Spleen (tissue), 11 donors: ENCODE measurements around the gene IL1RN. TPM values are rescaled to one million over a fixed set of nuclear protein-coding genes. Genes with fewer than 3 reads are reported as not detected.

Experiments
- DNase-seq: peaks from one replicate; pipeline ENCODE4 v3.0.0-alpha.2; 2020
- H3K27ac ChIP-seq, 8 donors: fragments of 200-600 bp; sonication (generic) in 7 of 8; 1 replicate in 4 of 8; 2 replicates in 4 of 8; pipeline versions ENCODE4 v1.5.0 to v1.8.0; 2016 to 2021; ENCODE audit warnings: inconsistent platforms in 4 of 8, mild to moderate bottlenecking in 4 of 8, moderate library complexity in 1 of 8
- H3K27me3 ChIP-seq, 7 donors: fragments of 200-600 bp; sonication (generic) in 6 of 7; replicated peaks in 1 of 7; 1 replicate in 4 of 7; 2 replicates in 3 of 7; pipeline versions ENCODE4 v1.5.0 to v1.8.0; 2016 to 2021; ENCODE audit warnings: inconsistent platforms in 3 of 7, mild to moderate bottlenecking in 1 of 7
- H3K36me3 ChIP-seq, 6 donors: fragments of 200-600 bp; sonication (generic) in 5 of 6; 1 replicate in 4 of 6; 2 replicates in 2 of 6; pipeline versions ENCODE4 v1.5.0 to v1.8.0; 2016 to 2021; ENCODE audit warnings: inconsistent platforms in 2 of 6
- H3K4me1 ChIP-seq, 6 donors: fragments of 200-600 bp; sonication (generic) in 5 of 6; 1 replicate in 3 of 6; 2 replicates in 3 of 6; pipeline versions ENCODE4 v1.5.0 to v1.8.0; 2016 to 2021; ENCODE audit warnings: inconsistent platforms in 3 of 6
- H3K4me3 ChIP-seq, 8 donors: fragments of 200-600 bp; sonication (generic) in 7 of 8; 1 replicate in 4 of 8; 2 replicates in 4 of 8; pipeline versions ENCODE4 v1.5.0 to v1.8.0; 2016 to 2021; ENCODE audit warnings: inconsistent platforms in 4 of 8, mild to moderate bottlenecking in 4 of 8, moderate library complexity in 2 of 8
- H3K9me3 ChIP-seq, 8 donors: fragments of 200-600 bp; sonication (generic) in 7 of 8; 1 replicate in 4 of 8; 2 replicates in 4 of 8; pipeline versions ENCODE4 v1.5.0 to v1.8.0; 2016 to 2021; ENCODE audit warnings: inconsistent platforms in 4 of 8
- POLR2A ChIP-seq, 3 donors: fragments of 450-650 bp; IDR thresholded peaks; one replicate each; pipeline ENCODE4 v1.5.1; 2017; ENCODE audit warnings: antibody characterized with exemption in 3 of 3, mild to moderate bottlenecking in 1 of 3
- POLR2AphosphoS5 ChIP-seq, 3 donors: sonication (generic); formaldehyde crosslinking; IDR thresholded peaks; one replicate each; pipeline ENCODE4 v1.5.1; 2017; ENCODE audit warnings: antibody characterized with exemption in 3 of 3
- WGBS, 5 donors: extraction: QIAGEN DNeasy Blood & Tissue Kit in 3 of 5; methylation state at CpG; one replicate each; pipeline versions ENCODE4 v1.1.5 to v1.1.7; 2013 to 2018; 5-methylcytosine and 5-hydroxymethylcytosine counted together
- intact Hi-C: fragments of 100-400 bp; cut with DNase I; formaldehyde crosslinking; loops from one replicate; pipeline ENCODE4 v1.15.0; 2023; ENCODE audit warnings: low total_unique reads
- polyA plus RNA-seq, 3 donors: library from polyadenylated mRNA; stranded (reverse); fragments of 200-250 nt; gene quantifications; one replicate each; pipeline ENCODE4 v1.2.1, GENCODE V29; 2013
- total RNA-seq, 7 donors: library from RNA; depleted of rRNA in 3 of 7; stranded (reverse); fragments of >200 nt in 3 of 7; fragmentation: NEBNext Ultra II Directional in 4 of 7; extraction: Animal tissue kit (Norgen Biotek cat#: 25700) in 4 of 7; gene quantifications; one replicate each; pipeline versions ENCODE4 v1.1.0 to v1.2.1, GENCODE V29; 2016 to 2021
- TF ChIP-seq, protein P1 (sequence below), 11 experiments: fragments of 200-600 bp in 7 of 11; fragments of 450-650 bp in 4 of 11; sonication (generic) in 4 of 11; IDR thresholded peaks in 8 of 11; conservative IDR thresholded peaks in 3 of 11; 1 replicate in 7 of 11; 2 replicates in 4 of 11; pipeline versions ENCODE4 v1.4.0 to v1.8.0; 2016 to 2021; ENCODE audit warnings: antibody characterized with exemption in 11 of 11, inconsistent platforms in 4 of 11, mild to moderate bottlenecking in 1 of 11
- donor health status: healthy with polysubstance abuse.
- donor health status: DM: no; HTN: no; CAD: no; lungs with moderate emphysema.
- donor health status: DM: no; HTN: no; CAD: no.
- donor health status: Bipolar disorder and iron deficiency.
- donor health status: healthy.
- donor health status: DM: no; HTN: no; CAD: no.
- donor health status: DM: yes; HTN: yes; CAD: no.

Gene IL1RN
- total and polyA plus RNA-seq, 10 donors = 1.9 to 53.9 (median 12.0) TPM

DNA sequence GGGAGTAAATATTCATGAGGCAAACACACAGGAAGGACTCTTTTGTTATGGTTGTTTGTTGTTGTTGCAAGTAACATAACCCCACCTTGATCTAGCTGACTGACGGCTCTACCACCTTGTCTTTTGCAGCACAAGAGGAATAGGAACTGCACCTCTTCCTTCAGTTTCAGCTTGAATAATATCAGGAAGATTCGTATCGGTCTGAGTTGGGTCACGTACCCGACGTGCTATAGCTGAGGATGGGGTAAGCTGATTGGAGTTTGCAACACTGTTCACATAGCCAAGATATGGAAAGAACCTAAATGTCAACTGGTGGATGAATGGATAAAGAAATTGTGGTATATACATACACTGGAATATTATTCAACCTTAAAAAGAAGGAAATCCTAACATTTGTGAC is 14.5 kb upstream of the IL1RN start:
- intact Hi-C loops = no loop called here
- no peak for TF ChIP-seq POLR2AphosphoS5 (IDR thresholded peaks at IDR 0.05)
- TF ChIP-seq, protein P1, sequence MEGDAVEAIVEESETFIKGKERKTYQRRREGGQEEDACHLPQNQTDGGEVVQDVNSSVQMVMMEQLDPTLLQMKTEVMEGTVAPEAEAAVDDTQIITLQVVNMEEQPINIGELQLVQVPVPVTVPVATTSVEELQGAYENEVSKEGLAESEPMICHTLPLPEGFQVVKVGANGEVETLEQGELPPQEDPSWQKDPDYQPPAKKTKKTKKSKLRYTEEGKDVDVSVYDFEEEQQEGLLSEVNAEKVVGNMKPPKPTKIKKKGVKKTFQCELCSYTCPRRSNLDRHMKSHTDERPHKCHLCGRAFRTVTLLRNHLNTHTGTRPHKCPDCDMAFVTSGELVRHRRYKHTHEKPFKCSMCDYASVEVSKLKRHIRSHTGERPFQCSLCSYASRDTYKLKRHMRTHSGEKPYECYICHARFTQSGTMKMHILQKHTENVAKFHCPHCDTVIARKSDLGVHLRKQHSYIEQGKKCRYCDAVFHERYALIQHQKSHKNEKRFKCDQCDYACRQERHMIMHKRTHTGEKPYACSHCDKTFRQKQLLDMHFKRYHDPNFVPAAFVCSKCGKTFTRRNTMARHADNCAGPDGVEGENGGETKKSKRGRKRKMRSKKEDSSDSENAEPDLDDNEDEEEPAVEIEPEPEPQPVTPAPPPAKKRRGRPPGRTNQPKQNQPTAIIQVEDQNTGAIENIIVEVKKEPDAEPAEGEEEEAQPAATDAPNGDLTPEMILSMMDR (IDR thresholded peaks at IDR 0.05 in 8 of 11, conservative IDR thresholded peaks at IDR 0.05 in 3 of 11) = no peak
- no peak for TF ChIP-seq POLR2A (IDR thresholded peaks at IDR 0.05)
- 46 to 66% (median 49%) methylated on average over 6 of the region's 6 CpGs for WGBS, 5 donors
- no peaks in the 10 kb centered on the region for H3K27me3 ChIP-seq
- H3K36me3 ChIP-seq = no peaks in the 10 kb centered on the region
- DNase-seq = no peak
- peaks cover 7 to 51% (median 20%) of the 10 kb centered on the region in 6 donors for H3K4me1 ChIP-seq
- no peaks in the 10 kb centered on the region for H3K9me3 ChIP-seq
- peak overlapping the region in 3 of 8 donors; percentile 26 to 76 (median 66) for H3K27ac ChIP-seq
- peak overlapping the region in 1 of 8 donors; percentile 16 for H3K4me3 ChIP-seq

DNA sequence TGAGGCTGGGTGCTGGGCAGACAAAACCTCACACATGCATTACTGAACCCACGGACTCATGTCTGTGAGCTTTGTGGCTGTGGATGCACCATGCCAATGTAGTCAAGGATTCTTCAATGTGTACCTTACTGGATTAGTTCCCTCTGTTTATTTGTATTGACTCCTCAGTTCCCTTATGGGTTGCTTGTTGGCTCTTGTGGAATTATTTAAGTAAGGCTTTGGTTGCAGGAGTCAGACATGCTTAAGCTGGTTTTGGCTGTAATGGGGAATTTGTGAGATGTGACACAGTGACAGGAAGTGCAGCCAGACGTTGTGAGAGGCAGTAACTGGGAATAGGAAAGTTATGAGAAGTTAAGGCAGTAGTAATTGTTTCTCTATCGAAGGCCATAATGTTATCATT is 13.6 kb upstream of the IL1RN start:
- Histone ChIP-seq H3K4me1 (peaks cover 7 to 51% (median 20%) of the 10 kb centered on the region in 6 donors), H3K9me3 (no peaks in the 10 kb centered on the region), H3K27ac (no peak overlapping the region), H3K4me3 (no peak overlapping the region), H3K36me3 (no peaks in the 10 kb centered on the region), H3K27me3 (no peaks in the 10 kb centered on the region)
- WGBS, 5 donors = 57 to 62% (median 59%) methylated on average over 3 of the region's 3 CpGs
- no peak for DNase-seq
- TF ChIP-seq POLR2AphosphoS5 (IDR thresholded peaks at IDR 0.05) (no peak), POLR2A (IDR thresholded peaks at IDR 0.05) (no peak)
- intact Hi-C loops = no loop called here

DNA sequence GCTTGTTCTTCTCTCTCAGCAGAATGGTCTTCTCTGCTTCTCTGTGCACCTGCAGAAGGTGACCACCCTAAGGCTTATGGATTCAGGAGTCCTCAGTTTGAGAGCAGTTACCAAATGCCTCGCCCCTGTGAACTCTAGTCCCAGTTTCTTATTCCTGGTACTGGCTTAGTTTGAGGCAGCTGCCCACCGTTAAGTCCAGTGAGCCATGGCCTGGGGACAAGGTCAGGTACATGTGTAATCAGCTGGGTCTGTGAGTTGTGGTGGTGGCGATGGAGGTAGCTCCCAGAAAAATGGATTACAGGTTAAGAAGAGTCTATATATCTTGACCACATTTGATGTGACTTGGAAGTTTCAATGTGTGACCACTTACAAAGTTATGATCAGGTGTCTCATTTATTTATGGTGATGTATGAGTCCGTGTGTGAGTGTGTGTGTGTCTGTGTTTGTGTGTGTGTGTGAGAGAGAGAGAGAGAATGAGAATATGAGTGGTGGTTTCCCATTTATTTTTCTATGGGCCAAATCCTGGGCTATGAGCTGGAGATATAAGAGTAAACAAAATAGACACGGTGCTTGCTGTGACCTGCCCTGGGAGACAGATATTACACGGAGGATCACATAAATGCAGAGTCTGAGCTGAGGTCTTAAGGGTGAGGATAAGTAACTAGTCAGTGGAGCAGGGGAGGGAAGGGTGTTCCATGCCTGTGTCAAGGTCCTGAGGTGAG is 13.0 kb upstream of the IL1RN start:
- Histone ChIP-seq H3K4me1 (peaks cover 7 to 51% (median 20%) of the 10 kb centered on the region in 6 donors), H3K27ac (no peak overlapping the region), H3K9me3 (no peaks in the 10 kb centered on the region), H3K27me3 (no peaks in the 10 kb centered on the region), H3K4me3 (no peak overlapping the region), H3K36me3 (no peaks in the 10 kb centered on the region)
- WGBS, 5 donors = 78 to 95% (median 85%) methylated on average over 6 of the region's 6 CpGs
- DNase-seq = no peak
- TF ChIP-seq POLR2AphosphoS5 (IDR thresholded peaks at IDR 0.05) (no peak), POLR2A (IDR thresholded peaks at IDR 0.05) (no peak)
- TF ChIP-seq, protein P1 (IDR thresholded peaks at IDR 0.05 in 8 of 11, conservative IDR thresholded peaks at IDR 0.05 in 3 of 11) = no peak
- intact Hi-C loops = no loop called here

DNA sequence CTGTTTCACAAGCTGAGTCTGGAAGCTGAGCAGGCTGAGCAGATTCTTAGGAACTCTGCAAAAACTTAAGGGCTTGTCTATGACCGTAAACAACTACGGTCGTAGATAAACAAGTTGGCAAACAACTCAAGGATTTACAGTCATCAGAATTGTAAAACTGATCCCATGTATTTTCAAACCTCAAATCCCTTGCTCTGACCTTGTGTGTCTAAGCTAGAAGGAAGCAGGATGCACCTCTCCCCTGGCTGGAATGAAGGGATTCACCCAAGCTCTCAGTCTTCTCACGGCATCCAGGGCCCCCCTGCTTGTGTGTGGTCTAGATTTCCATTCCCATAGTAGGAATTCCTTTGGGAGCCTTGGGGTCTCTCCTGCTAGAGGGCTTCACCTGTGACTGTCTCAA is 12.4 kb upstream of the IL1RN start:
- H3K27ac ChIP-seq = no peak overlapping the region
- peaks cover 7 to 51% (median 20%) of the 10 kb centered on the region in 6 donors for H3K4me1 ChIP-seq
- H3K27me3 ChIP-seq = no peaks in the 10 kb centered on the region
- no peaks in the 10 kb centered on the region for H3K36me3 ChIP-seq
- no peak for TF ChIP-seq POLR2A (IDR thresholded peaks at IDR 0.05)
- no peaks in the 10 kb centered on the region for H3K9me3 ChIP-seq
- no peak overlapping the region for H3K4me3 ChIP-seq
- DNase-seq = no peak
- WGBS, 5 donors = 84 to 88% (median 87%) methylated on average over 4 of the region's 4 CpGs
- intact Hi-C loops = no loop called here

DNA sequence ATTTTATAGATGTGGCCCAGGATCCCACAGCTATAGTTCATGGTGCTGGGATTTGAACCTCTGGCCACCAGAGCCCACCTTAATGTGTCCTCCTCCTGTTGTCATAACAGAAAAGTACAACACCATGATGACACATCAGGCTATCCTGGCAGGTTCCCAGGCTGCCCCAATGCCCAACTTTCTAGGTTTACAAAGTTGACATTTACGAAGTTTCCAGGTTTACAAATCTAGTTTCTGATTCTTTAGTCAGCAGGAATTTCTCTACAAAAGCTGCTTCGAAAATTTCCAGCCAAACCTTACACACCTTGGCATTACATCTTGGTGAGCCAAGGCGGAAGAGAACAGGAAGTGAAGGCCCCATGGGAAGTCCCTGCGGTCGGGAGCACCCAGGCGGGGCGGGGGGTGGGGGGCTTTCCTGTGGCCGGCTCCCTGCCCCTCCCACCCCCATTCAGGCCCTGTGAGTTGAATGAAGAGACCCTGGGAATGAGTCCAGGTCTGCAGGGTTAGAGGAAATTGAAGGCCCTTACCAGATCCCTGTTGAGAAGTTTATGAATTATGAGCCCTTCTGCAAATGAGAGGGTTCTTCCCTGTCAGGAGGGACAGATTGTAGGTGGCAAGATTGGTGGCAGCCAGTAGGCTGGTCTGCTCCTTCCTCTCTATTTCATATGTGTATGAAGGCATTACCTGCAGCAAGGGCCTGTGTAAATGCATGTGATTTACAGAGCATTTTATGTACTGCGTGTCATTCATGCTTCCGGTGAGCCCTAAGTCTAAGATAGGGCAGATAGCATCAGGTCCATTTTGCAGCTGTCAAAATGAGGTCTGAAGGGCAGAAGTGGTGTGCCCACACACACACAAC is 11.1 kb upstream of the IL1RN start:
- H3K9me3 ChIP-seq = no peaks in the 10 kb centered on the region
- no peaks in the 10 kb centered on the region for H3K27me3 ChIP-seq
- 26 to 57% (median 30%) methylated on average over 7 to 10 of the region's 10 CpGs for WGBS, 5 donors
- no peaks in the 10 kb centered on the region for H3K36me3 ChIP-seq
- peak overlapping the region in 3 of 8 donors; percentile 22 to 67 (median 40) for H3K27ac ChIP-seq
- H3K4me1 ChIP-seq = peaks cover 7 to 50% (median 20%) of the 10 kb centered on the region in 6 donors
- intact Hi-C loops = no loop called here
- peak overlapping the region in 1 of 8 donors; percentile 22 for H3K4me3 ChIP-seq
- TF ChIP-seq POLR2A (IDR thresholded peaks at IDR 0.05) (no peak), POLR2AphosphoS5 (IDR thresholded peaks at IDR 0.05) (no peak)
- TF ChIP-seq, protein P1 (IDR thresholded peaks at IDR 0.05 in 8 of 11, conservative IDR thresholded peaks at IDR 0.05 in 3 of 11) = no peak
- DNase-seq = no peak
